Type B pancreatic cell (in vitro differentiated cells): ENCODE measurements around the gene TENT4A. TPM values are rescaled to one million over a fixed set of nuclear protein-coding genes. Genes with fewer than 3 reads are reported as not detected.

Source experiments
- DNase-seq: peaks from one replicate; pipeline ENCODE4 v3.0.0; 2021; ENCODE audit warnings: mixed read lengths; ENCODE audit not compliant: unreplicated experiment; ENCODE audit errors: extremely low spot score
- H3K27ac Mint-ChIP-seq: 2 replicates; pipeline ENCODE4 v1.8.0; 2021; ENCODE audit warnings: mild to moderate bottlenecking, mixed read lengths
- H3K27me3 Mint-ChIP-seq: 2 replicates; pipeline ENCODE4 v1.8.0; 2021; ENCODE audit warnings: mixed read lengths
- H3K36me3 Mint-ChIP-seq: 2 replicates; pipeline ENCODE4 v1.8.0; 2021; ENCODE audit warnings: mixed read lengths
- H3K4me1 Mint-ChIP-seq: one replicate; pipeline ENCODE4 v1.8.0; 2021; ENCODE audit warnings: mixed read lengths; ENCODE audit not compliant: unreplicated experiment
- H3K4me3 Mint-ChIP-seq: 2 replicates; pipeline ENCODE4 v1.8.0; 2021; ENCODE audit warnings: mild to moderate bottlenecking, mixed read lengths
- H3K9me3 Mint-ChIP-seq: 2 replicates; pipeline ENCODE4 v1.8.0; 2021; ENCODE audit warnings: mixed read lengths
- total RNA-seq: library from RNA; stranded (reverse); gene quantifications from 2 replicates; pipeline ENCODE4 v1.2.1, GENCODE V29; 2021; ENCODE audit warnings: low replicate concordance
- TF ChIP-seq, protein P1 (sequence below): fragments of 200-600 bp; sonication (generic); conservative IDR thresholded peaks from 2 replicates; pipeline ENCODE4 v1.5.0; 2021; ENCODE audit warnings: antibody characterized with exemption, mild to moderate bottlenecking

Gene TENT4A
- total RNA-seq, 1 donor from 2014 or later = 34.1 TPM

DNA sequence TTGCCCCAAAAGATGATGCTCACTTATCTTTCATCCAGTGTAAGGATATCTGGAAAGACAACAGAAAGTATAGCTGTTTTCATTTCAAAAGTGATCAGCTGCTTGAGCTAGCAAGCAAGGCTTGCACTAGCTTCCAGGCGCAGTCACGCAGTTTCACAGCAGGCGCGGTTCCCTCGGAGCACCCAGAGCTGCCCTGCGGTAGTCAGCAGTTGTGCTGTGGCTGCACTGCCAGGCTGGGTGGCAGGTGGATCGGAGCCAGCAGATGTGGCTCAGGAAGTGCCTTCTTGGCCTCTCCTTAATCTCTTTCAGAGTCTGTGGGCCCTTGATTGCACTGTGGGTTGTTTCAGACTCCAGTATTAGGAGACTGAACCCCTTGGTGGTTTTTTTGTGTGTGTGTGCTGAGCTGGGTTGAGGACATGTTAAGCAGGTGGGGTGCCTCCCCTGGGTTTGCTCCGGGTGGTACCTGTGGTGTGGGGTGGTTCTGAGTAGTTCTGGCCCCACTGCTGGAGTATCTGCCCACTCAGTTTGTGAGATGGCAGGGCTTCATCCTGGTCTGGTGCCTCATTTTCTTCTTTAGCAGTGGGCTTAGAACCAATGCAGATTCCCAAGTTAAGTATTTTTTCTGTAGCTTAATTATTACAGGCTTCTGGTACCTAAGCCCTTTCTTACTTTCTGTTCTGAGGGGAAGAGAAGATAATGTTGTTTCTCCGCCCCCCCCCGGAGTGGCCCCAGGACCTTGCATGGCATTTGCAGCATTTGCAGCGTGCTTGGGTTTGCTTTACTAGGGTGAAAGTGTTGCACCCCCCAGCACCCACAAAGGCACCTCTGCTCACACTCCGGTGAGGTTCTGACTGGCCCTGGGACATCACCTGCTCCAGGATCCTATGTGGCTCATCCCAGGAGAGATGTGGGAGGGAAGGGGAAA, 16.4 kb downstream of the TENT4A start:
- no peak for DNase-seq
- no peaks in the 10 kb centered on the region for H3K9me3 Mint-ChIP-seq
- peaks cover 63% of the 10 kb centered on the region for H3K4me1 Mint-ChIP-seq
- H3K27me3 Mint-ChIP-seq = no peaks in the 10 kb centered on the region
- no peak overlapping the region for H3K4me3 Mint-ChIP-seq
- TF ChIP-seq, protein P1, sequence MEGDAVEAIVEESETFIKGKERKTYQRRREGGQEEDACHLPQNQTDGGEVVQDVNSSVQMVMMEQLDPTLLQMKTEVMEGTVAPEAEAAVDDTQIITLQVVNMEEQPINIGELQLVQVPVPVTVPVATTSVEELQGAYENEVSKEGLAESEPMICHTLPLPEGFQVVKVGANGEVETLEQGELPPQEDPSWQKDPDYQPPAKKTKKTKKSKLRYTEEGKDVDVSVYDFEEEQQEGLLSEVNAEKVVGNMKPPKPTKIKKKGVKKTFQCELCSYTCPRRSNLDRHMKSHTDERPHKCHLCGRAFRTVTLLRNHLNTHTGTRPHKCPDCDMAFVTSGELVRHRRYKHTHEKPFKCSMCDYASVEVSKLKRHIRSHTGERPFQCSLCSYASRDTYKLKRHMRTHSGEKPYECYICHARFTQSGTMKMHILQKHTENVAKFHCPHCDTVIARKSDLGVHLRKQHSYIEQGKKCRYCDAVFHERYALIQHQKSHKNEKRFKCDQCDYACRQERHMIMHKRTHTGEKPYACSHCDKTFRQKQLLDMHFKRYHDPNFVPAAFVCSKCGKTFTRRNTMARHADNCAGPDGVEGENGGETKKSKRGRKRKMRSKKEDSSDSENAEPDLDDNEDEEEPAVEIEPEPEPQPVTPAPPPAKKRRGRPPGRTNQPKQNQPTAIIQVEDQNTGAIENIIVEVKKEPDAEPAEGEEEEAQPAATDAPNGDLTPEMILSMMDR = no peak
- H3K36me3 Mint-ChIP-seq = peaks cover 7% of the 10 kb centered on the region
- no peak overlapping the region for H3K27ac Mint-ChIP-seq

DNA sequence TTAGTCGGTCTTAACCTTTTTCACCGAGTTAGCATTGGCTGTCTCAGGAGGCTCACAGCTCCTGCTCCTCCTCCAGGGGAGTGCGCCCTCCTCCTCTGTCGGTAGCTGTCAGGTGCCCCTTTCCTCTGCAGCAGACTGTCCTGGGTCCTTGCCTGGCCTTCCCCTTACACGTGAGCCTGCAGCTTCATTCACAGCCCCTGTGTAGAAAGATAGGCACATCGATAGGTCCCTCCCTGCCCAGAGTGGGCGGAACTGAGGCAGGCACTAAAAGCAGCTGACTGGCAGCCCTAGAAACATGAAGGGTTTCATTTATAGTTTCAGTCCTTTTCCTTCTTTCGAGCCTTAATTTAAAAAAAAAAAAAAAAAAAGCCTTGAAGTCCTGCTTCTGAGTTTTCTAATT, 17.2 kb downstream of the TENT4A start:
- H3K9me3 Mint-ChIP-seq = no peaks in the 10 kb centered on the region
- H3K4me3 Mint-ChIP-seq = no peak overlapping the region
- TF ChIP-seq, protein P1 = no peak
- H3K27ac Mint-ChIP-seq = no peak overlapping the region
- no peaks in the 10 kb centered on the region for H3K27me3 Mint-ChIP-seq
- H3K4me1 Mint-ChIP-seq = peaks cover 65% of the 10 kb centered on the region
- DNase-seq = no peak
- H3K36me3 Mint-ChIP-seq = peaks cover 9% of the 10 kb centered on the region

DNA sequence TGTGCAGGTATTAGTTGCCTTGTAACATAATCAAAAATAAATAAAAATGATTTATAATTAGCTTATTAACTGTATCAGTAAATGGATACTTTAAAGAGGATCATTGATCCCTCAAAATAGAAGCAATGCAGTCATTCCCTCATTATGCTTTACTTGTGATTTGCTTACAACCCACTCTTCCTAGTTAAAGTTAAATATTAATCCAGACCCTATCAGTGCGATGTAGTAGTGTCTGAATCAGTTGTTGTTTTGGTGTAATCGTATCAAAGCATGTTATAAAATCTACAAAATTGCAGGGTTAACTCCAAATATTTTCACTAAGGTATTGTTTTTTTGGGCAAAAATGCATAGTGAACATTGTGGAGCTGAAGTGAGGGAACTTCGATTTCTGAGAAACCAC, 17.6 kb downstream of the TENT4A start:
- Mint-ChIP-seq H3K36me3 (peaks cover 9% of the 10 kb centered on the region), H3K4me3 (peak overlapping the region; percentile 58), H3K27me3 (no peaks in the 10 kb centered on the region), H3K27ac (peak overlapping the region; percentile 27), H3K9me3 (no peaks in the 10 kb centered on the region), H3K4me1 (peaks cover 61% of the 10 kb centered on the region)
- no peak for DNase-seq
- TF ChIP-seq, protein P1 = no peak

DNA sequence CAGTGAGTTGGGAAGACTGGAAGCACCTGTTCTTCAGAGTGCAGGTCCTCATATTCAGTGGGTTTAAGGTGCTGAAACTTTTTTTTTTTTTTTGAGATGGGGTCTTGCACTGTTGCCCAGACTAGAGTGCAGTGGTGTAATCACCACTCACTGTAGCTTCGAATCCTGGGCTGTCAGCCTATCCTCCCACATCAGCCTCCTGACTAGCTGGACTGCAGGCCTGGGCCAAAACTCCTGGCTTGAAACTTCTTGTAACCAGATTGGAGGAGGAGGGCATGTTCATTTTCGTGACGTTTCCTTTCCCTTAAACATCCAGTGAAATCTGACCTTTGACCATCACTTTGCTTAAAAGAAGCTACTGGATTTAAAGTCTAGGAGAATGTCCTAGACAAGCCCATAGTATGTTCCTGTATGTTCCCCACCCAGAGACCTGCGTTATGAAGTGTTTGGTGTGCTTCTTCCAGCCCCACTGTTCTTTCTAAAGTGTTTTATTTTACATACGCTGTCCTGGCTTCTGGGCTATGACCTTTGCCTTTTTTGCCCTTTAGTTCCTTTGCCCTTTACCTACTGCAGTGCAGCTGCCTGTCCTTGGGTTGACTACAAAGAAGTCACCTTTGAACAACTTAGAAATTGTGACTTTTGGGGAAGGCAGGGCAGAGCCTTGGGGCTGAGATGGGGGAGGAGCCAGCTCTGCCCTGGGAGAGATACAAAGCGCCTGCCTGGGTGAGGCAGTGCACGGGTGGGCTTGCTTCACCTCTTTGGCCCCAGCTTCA, 18.4 kb downstream of the TENT4A start:
- Mint-ChIP-seq H3K4me3 (no peak overlapping the region), H3K4me1 (peaks cover 54% of the 10 kb centered on the region), H3K27ac (peak overlapping the region; percentile 14), H3K36me3 (peaks cover 9% of the 10 kb centered on the region), H3K27me3 (no peaks in the 10 kb centered on the region), H3K9me3 (no peaks in the 10 kb centered on the region)
- no peak for DNase-seq
- TF ChIP-seq, protein P1 = no peak

DNA sequence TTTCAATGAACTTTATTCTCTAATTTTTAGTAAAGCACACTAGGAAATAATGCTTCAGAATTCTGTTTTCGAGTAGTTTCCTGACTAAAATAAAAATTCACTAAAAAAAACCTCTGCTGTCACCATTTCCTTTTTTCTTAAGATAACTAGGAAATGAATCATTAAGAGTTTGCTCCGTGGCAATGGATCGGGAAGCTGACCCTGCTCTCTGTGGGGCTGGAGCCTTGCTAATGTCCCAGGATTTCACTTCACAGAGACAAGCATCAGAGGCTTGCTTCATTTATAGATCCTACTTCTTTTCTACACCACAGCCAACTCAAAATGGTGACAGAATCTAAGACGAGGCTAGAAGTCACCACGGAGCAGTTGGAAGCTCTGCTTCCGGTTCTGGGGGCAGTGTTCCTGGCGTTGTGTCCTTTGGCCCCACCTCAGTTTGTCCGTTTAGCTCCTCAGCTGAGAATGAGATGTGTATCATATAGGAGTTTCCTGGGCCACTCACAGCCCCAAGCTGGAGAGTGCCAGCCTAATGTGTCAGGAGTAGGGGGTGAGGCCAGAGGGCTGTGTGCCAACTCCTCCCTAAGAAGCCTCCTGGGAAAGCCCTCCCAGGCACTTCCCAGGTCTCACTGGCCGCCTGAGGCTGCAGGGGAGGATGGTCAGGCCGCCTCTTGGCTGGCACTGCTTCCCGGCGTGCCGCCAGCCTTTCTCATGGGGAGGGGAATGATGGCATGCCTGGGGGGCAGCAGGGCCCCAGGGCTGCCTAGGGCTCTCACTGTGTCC, 19.6 kb downstream of the TENT4A start:
- Mint-ChIP-seq H3K27me3 (no peaks in the 10 kb centered on the region), H3K27ac (peak overlapping the region; percentile 14), H3K36me3 (peaks cover 13% of the 10 kb centered on the region), H3K4me3 (no peak overlapping the region), H3K9me3 (no peaks in the 10 kb centered on the region), H3K4me1 (peaks cover 44% of the 10 kb centered on the region)
- TF ChIP-seq, protein P1 = no peak
- no peak for DNase-seq
